SK-N-SH (cell line): ENCODE measurements around the gene TECRL. TPM values are rescaled to one million over a fixed set of nuclear protein-coding genes. Genes with fewer than 3 reads are reported as not detected.

Experiments used
- CTCF ChIA-PET: fragments of 300-600, 350-600 bp; formaldehyde crosslinking; extraction: SDS; loops from one replicate; lab custom pipeline; 2021; lab: Yijun Ruan, JAX
- POLR2A ChIA-PET: fragments of 350-600 bp; sonication (Branson Sonifier 250); formaldehyde crosslinking; extraction: SDS; loops from one replicate; lab custom pipeline; 2020; ENCODE audit warnings: antibody characterized with exemption, inconsistent platforms; lab: Yijun Ruan, JAX
- DNase-seq: peaks from one replicate; pipeline ENCODE4 v3.0.0; 2012
- H2AFZ ChIP-seq: fragments of 200-600 bp; sonication (generic); 2 replicates; pipeline ENCODE4 v1.8.1; 2016; ENCODE audit warnings: antibody characterized with exemption, mild to moderate bottlenecking, low read depth
- H3F3A ChIP-seq: fragments of 200-600 bp; sonication (generic); replicated peaks from 2 replicates; pipeline ENCODE3; 2016; ENCODE audit warnings: antibody characterized with exemption, mild to moderate bottlenecking; ENCODE audit not compliant: insufficient read depth
- H3K27ac ChIP-seq, 2 experiments: fragments of 200-500 bp in 1 of 2; fragments of 200-600 bp in 1 of 2; sonication (Bioruptor generic) in 1 of 2; sonication (generic), shearing (Covaris generic) in 1 of 2; 2 replicates each; pipeline versions ENCODE4 v1.5.1 to v1.6.1; 2014 to 2016; ENCODE audit warnings: low read depth in 2 of 2, inconsistent platforms in 1 of 2, low read length in 1 of 2, mild to moderate bottlenecking in 1 of 2, mixed read lengths in 1 of 2
- H3K27me3 ChIP-seq: fragments of 200-600 bp; sonication (generic), shearing (Covaris generic); 2 replicates; pipeline ENCODE4 v1.6.1; 2016; ENCODE audit warnings: mixed run types; ENCODE audit not compliant: insufficient read depth
- H3K36me3 ChIP-seq, 2 experiments: fragments of 200-500 bp in 1 of 2; fragments of 200-600 bp in 1 of 2; sonication (Bioruptor generic) in 1 of 2; sonication (generic) in 1 of 2; replicated peaks in 1 of 2; 2 replicates each; pipeline versions ENCODE3 to v1.5.1; 2014 to 2016; ENCODE audit warnings: low read length in 1 of 2, mild to moderate bottlenecking in 1 of 2; ENCODE audit not compliant: insufficient read depth in 2 of 2, control insufficient read depth in 1 of 2
- H3K4me1 ChIP-seq, 2 experiments: fragments of 200-500 bp in 1 of 2; fragments of 200-600 bp in 1 of 2; sonication (Bioruptor generic) in 1 of 2; sonication (generic), shearing (Covaris generic) in 1 of 2; 2 replicates each; pipeline versions ENCODE4 v1.5.1 to v1.6.1; 2014 to 2016; ENCODE audit warnings: low read depth in 1 of 2, low read length in 1 of 2, mixed run types in 1 of 2; ENCODE audit not compliant: insufficient read depth in 2 of 2, control insufficient read depth in 1 of 2
- H3K4me2 ChIP-seq: fragments of 200-600 bp; sonication (generic), shearing (Covaris generic); 2 replicates; pipeline ENCODE4 v1.6.1; 2017; ENCODE audit warnings: mixed run types
- H3K4me3 ChIP-seq, 2 experiments: fragments of 200-500 bp in 1 of 2; fragments of 200-600 bp in 1 of 2; sonication (Bioruptor generic) in 1 of 2; sonication (generic), shearing (Covaris generic) in 1 of 2; 2 replicates each; pipeline versions ENCODE4 v1.5.1 to v1.8.1; 2014 to 2016; ENCODE audit warnings: low read depth in 2 of 2, inconsistent platforms in 1 of 2, low read length in 1 of 2, mild to moderate bottlenecking in 1 of 2, mixed read lengths in 1 of 2, moderate library complexity in 1 of 2
- H3K79me2 ChIP-seq: fragments of 200-600 bp; sonication (generic); 2 replicates; pipeline ENCODE4 v1.8.1; 2017; ENCODE audit warnings: mild to moderate bottlenecking; ENCODE audit not compliant: insufficient read depth
- H3K9ac ChIP-seq: fragments of 200-600 bp; sonication (generic); 2 replicates; pipeline ENCODE4 v1.6.1; 2017; ENCODE audit warnings: mixed run types
- H3K9me2 ChIP-seq: fragments of 200-600 bp; sonication (generic); 2 replicates; pipeline ENCODE4 v1.6.1; 2017; ENCODE audit warnings: mixed run types
- H3K9me3 ChIP-seq: fragments of 200-600 bp; sonication (generic); 2 replicates; pipeline ENCODE4 v1.6.1; 2017; ENCODE audit warnings: mixed run types, mild to moderate bottlenecking, moderate library complexity
- H4K20me1 ChIP-seq: fragments of 200-600 bp; sonication (generic); 2 replicates; pipeline ENCODE4 v1.6.1; 2017; ENCODE audit warnings: mild to moderate bottlenecking, mixed run types; ENCODE audit not compliant: insufficient read depth
- CTCF ChIP-seq: fragments of 200-600 bp; sonication (generic); IDR thresholded peaks from 2 replicates; pipeline ENCODE4 v1.6.1; 2017; ENCODE audit warnings: antibody characterized with exemption, mild to moderate bottlenecking, moderate library complexity
- ELF1 ChIP-seq: IDR thresholded peaks from 2 replicates; pipeline ENCODE4 v1.4.0; 2012
- EP300 ChIP-seq, 2 experiments: IDR thresholded peaks; 2 replicates each; pipeline versions ENCODE4 v1.4.0 to v1.6.1; 2012; ENCODE audit warnings: borderline replicate concordance in 1 of 2, low read depth in 1 of 2, low read length in 1 of 2
- FOXJ3 ChIP-seq: sonication (generic); formaldehyde crosslinking; IDR thresholded peaks from 2 replicates; pipeline ENCODE4 v1.5.1; 2020; ENCODE audit warnings: mild to moderate bottlenecking, missing genetic modification reagents
- GATA2 ChIP-seq: sonication (generic); formaldehyde crosslinking; IDR thresholded peaks from 2 replicates; pipeline ENCODE4 v1.5.0; 2020; ENCODE audit warnings: mild to moderate bottlenecking, missing genetic modification reagents
- JUND ChIP-seq: IDR thresholded peaks from 2 replicates; pipeline ENCODE4 v1.4.0; 2012
- NFIC ChIP-seq: IDR thresholded peaks from 2 replicates; pipeline ENCODE4 v1.4.0; 2012; ENCODE audit warnings: borderline replicate concordance
- NRF1 ChIP-seq: IDR thresholded peaks from 2 replicates; pipeline ENCODE4 v1.6.1; 2012; ENCODE audit warnings: low read depth, mild to moderate bottlenecking, low read length
- RAD21 ChIP-seq: IDR thresholded peaks from 2 replicates; pipeline ENCODE4 v1.6.1; 2012; ENCODE audit warnings: mild to moderate bottlenecking, low read length
- REST ChIP-seq: IDR thresholded peaks from 2 replicates; pipeline ENCODE4 v1.6.1; 2012; ENCODE audit warnings: mild to moderate bottlenecking, low read depth, low read length, moderate library complexity
- RFX5 ChIP-seq: IDR thresholded peaks from 2 replicates; pipeline ENCODE4 v1.6.1; 2012; ENCODE audit warnings: mild to moderate bottlenecking, improper control_type of control experiment, low read length
- SIN3A ChIP-seq: IDR thresholded peaks from 2 replicates; pipeline ENCODE4 v1.6.1; 2012; ENCODE audit warnings: low read depth, mild to moderate bottlenecking, low read length, moderate library complexity, borderline replicate concordance
- SMC3 ChIP-seq: IDR thresholded peaks from 2 replicates; pipeline ENCODE4 v1.6.1; 2012; ENCODE audit warnings: low read depth, low read length, improper control_type of control experiment
- TCF12 ChIP-seq: IDR thresholded peaks from 2 replicates; pipeline ENCODE4 v1.4.0; 2012
- WGBS: methylation state at CpG from one replicate; pipeline ENCODE4 v1.1.6; 2017; ENCODE audit warnings: low lambda C conversion rate; 5-methylcytosine and 5-hydroxymethylcytosine counted together
- polyA plus RNA-seq, 3 experiments: library from polyadenylated mRNA; depleted of rRNA; stranded (reverse); fragments of >200 nt; gene quantifications; 2 replicates each; pipeline ENCODE4 v1.2.3, GENCODE V29; 2012
- TF ChIP-seq, protein P1 (sequence below): fragments of 150-350 bp; IDR thresholded peaks from 2 replicates; pipeline ENCODE4 v1.6.1; 2017; ENCODE audit warnings: antibody characterized with exemption, low read length, low read depth, borderline replicate concordance
- TF ChIP-seq, protein P2 (sequence below): fragments of 150-350 bp; IDR thresholded peaks from 2 replicates; pipeline ENCODE4 v1.6.1; 2016; ENCODE audit warnings: mild to moderate bottlenecking, low read depth, low read length
- TF ChIP-seq, protein P3 (sequence below): IDR thresholded peaks from 2 replicates; pipeline ENCODE4 v1.4.0; 2012; ENCODE audit warnings: low read depth

Gene TECRL
- polyA plus RNA-seq (2012; rRNA removed), result not detected in 2 replicates
- polyA plus RNA-seq (2012; cell fraction: cytosol; rRNA removed), result not detected in 2 replicates
- not detected in 2 replicates for polyA plus RNA-seq (2012; cell fraction: nucleus; rRNA removed)

DNA sequence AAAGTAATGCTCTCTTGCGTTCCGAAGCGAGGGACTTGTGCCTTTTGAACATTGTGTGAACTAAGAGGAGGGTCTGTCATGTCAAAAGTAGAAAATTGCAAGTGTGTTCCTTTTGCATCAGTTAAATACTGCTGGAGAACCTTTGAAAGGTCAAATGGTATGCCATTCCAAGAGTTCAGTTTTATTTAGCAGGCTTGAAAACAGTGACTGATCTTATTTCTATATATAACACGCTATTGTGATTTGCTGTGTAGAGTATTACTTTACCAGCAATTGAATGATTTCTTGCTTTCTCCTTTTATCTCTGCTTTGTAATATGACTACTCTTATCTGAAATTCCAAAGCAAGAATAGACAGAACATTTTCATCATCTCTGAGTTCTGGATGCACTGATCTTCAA lies at the start of gene TECRL:
TSS of gene TECRL (minus strand) at position 151 of the 400 bp plus-strand sequence. CDS start at position 52, 99 bp downstream.
- ChIA-PET POLR2A (no interaction called here), CTCF (no interaction called here)
- WGBS, result 43% methylated on average over 4 of the region's 4 CpGs
- Histone ChIP-seq H3K27ac (no peak within 1 kb of the TSS), H3K9me2 (no peaks in the 10 kb centered on the region), H3F3A (no peaks in the 10 kb centered on the region), H3K27me3 (no peaks in the 10 kb centered on the region), H3K4me3 (no peak within 1 kb of the TSS), H3K36me3 (no peaks in the 10 kb centered on the region), H3K4me1 (no peaks in the 10 kb centered on the region), H3K9ac (no peak within 1 kb of the TSS), H3K9me3 (no peaks in the 10 kb centered on the region; the same call in 1 of the 2 replicates), H2AFZ (no peak within 1 kb of the TSS), H3K79me2 (no peaks in the 10 kb centered on the region), H4K20me1 (no peaks in the 10 kb centered on the region), H3K4me2 (no peak within 1 kb of the TSS)
- DNase-seq, result no peak
- no peak for TF ChIP-seq RFX5
- TF ChIP-seq GATA2 (CRISPR knock-in tag), result no peak
- TF ChIP-seq FOXJ3 (CRISPR knock-in tag), result no peak

- Histone ChIP-seq H3K4me2 (no peak overlapping the region), H3K27ac (no peak overlapping the region), H3K79me2 (no peaks in the 10 kb centered on the region), H3K27me3 (no peaks in the 10 kb centered on the region), H3F3A (no peaks in the 10 kb centered on the region), H3K9ac (no peak overlapping the region), H3K4me3 (no peak overlapping the region), H2AFZ (no peak overlapping the region), H3K36me3 (no peaks in the 10 kb centered on the region), H3K9me3 (no peaks in the 10 kb centered on the region), H4K20me1 (no peaks in the 10 kb centered on the region), H3K9me2 (no peaks in the 10 kb centered on the region)
- ChIA-PET POLR2A (no interaction called here), CTCF (no interaction called here)
- 24% methylated on average over 6 of the region's 10 CpGs for WGBS
- no peak for DNase-seq
- TF ChIP-seq CTCF (no peak), NRF1 (no peak), NFIC (no peak), RFX5 (no peak), ELF1 (no peak), SMC3 (no peak), EP300 (IDR thresholded peaks at IDR 0.05; ENCODE audit: borderline replicate concordance in 1 of 2, low read depth in 1 of 2, low read length in 1 of 2) (no peak), REST (no peak), FOXJ3 (CRISPR knock-in tag) (no peak), JUND (no peak), RAD21 (no peak), SIN3A (no peak), TCF12 (no peak)
- TF ChIP-seq, protein P1, sequence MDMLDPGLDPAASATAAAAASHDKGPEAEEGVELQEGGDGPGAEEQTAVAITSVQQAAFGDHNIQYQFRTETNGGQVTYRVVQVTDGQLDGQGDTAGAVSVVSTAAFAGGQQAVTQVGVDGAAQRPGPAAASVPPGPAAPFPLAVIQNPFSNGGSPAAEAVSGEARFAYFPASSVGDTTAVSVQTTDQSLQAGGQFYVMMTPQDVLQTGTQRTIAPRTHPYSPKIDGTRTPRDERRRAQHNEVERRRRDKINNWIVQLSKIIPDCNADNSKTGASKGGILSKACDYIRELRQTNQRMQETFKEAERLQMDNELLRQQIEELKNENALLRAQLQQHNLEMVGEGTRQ, result no peak
- TF ChIP-seq, protein P2, sequence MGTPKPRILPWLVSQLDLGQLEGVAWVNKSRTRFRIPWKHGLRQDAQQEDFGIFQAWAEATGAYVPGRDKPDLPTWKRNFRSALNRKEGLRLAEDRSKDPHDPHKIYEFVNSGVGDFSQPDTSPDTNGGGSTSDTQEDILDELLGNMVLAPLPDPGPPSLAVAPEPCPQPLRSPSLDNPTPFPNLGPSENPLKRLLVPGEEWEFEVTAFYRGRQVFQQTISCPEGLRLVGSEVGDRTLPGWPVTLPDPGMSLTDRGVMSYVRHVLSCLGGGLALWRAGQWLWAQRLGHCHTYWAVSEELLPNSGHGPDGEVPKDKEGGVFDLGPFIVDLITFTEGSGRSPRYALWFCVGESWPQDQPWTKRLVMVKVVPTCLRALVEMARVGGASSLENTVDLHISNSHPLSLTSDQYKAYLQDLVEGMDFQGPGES, result no peak
- TF ChIP-seq, protein P3, sequence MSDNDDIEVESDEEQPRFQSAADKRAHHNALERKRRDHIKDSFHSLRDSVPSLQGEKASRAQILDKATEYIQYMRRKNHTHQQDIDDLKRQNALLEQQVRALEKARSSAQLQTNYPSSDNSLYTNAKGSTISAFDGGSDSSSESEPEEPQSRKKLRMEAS, result no peak
- TF ChIP-seq, all 33 proteins: peak for 0
- no peaks in the 10 kb centered on the region for H3K4me1 ChIP-seq
These were observed 23.4 kb upstream of the TECRL start for GRCh38 chr4:64432674-64433073.
